Progenitor cell of endocrine pancreas (in vitro differentiated cells): ENCODE results near the gene GATAD2B. TPM values are rescaled to one million over a fixed set of nuclear protein-coding genes. Genes with fewer than 3 reads are reported as not detected.

Experiments used
- DNase-seq: peaks from one replicate; pipeline ENCODE4 v3.0.0; 2021; ENCODE audit warnings: low spot score; ENCODE audit not compliant: unreplicated experiment
- H3K27ac Mint-ChIP-seq: 2 replicates; pipeline ENCODE4 v1.8.0; 2021; ENCODE audit warnings: mild to moderate bottlenecking, moderate library complexity, mixed read lengths
- H3K27me3 Mint-ChIP-seq: 2 replicates; pipeline ENCODE4 v1.8.0; 2021; ENCODE audit warnings: mixed read lengths
- H3K36me3 Mint-ChIP-seq: 2 replicates; pipeline ENCODE4 v1.8.0; 2022; ENCODE audit warnings: mixed read lengths; ENCODE audit not compliant: insufficient read depth
- H3K4me1 Mint-ChIP-seq: 2 replicates; pipeline ENCODE4 v1.8.0; 2021; ENCODE audit warnings: low read depth, mixed read lengths
- H3K4me3 Mint-ChIP-seq: 2 replicates; pipeline ENCODE4 v1.8.0; 2021; ENCODE audit warnings: low read depth, mild to moderate bottlenecking, moderate library complexity, mixed read lengths
- H3K9me3 Mint-ChIP-seq: 2 replicates; pipeline ENCODE4 v1.8.0; 2021; ENCODE audit warnings: low read depth, mixed read lengths
- CTCF ChIP-seq: fragments of 200-600 bp; sonication (generic); IDR thresholded peaks from one replicate; pipeline ENCODE4 v1.5.0; 2021; ENCODE audit warnings: antibody characterized with exemption, mild to moderate bottlenecking; ENCODE audit not compliant: unreplicated experiment
- total RNA-seq: library from RNA; stranded (reverse); gene quantifications from 2 replicates; pipeline ENCODE4 v1.2.1, GENCODE V29; 2021

The GATAD2B gene
- total RNA-seq, 1 donor from 2014 or later: 52.6 TPM

- no peaks in the 10 kb centered on the region for H3K9me3 Mint-ChIP-seq
- no peak for DNase-seq
- H3K4me3 Mint-ChIP-seq: no peak overlapping the region
- H3K27ac Mint-ChIP-seq: no peak overlapping the region
- H3K27me3 Mint-ChIP-seq: no peaks in the 10 kb centered on the region
- TF ChIP-seq CTCF: no peak
- peaks cover 5% of the 10 kb centered on the region for H3K4me1 Mint-ChIP-seq
- peaks cover 7% of the 10 kb centered on the region for H3K36me3 Mint-ChIP-seq
Observed at GRCh38 chr1:153886127-153886526, 36.6 kb downstream of the GATAD2B start.

GRCh38 chr1:153883223-153883622, 39.5 kb downstream of the GATAD2B start:
- Mint-ChIP-seq H3K36me3 (peaks cover 1% of the 10 kb centered on the region), H3K4me1 (no peaks in the 10 kb centered on the region), H3K4me3 (no peak overlapping the region), H3K27ac (no peak overlapping the region), H3K27me3 (no peaks in the 10 kb centered on the region), H3K9me3 (no peaks in the 10 kb centered on the region)
- no peak for DNase-seq
- TF ChIP-seq CTCF: no peak

- no peak for DNase-seq
- Mint-ChIP-seq H3K4me3 (no peak overlapping the region), H3K27me3 (no peaks in the 10 kb centered on the region), H3K4me1 (no peaks in the 10 kb centered on the region), H3K36me3 (peaks cover 1% of the 10 kb centered on the region), H3K27ac (no peak overlapping the region), H3K9me3 (no peaks in the 10 kb centered on the region)
- no peak for TF ChIP-seq CTCF
Observed at GRCh38 chr1:153882296-153882912, 40.4 kb downstream of the GATAD2B start.

GRCh38 chr1:153881751-153882150, 41.0 kb downstream of the GATAD2B start:
- Mint-ChIP-seq H3K27ac (no peak overlapping the region), H3K36me3 (peaks cover 1% of the 10 kb centered on the region), H3K4me3 (no peak overlapping the region), H3K4me1 (no peaks in the 10 kb centered on the region), H3K27me3 (no peaks in the 10 kb centered on the region), H3K9me3 (no peaks in the 10 kb centered on the region)
- DNase-seq: no peak
- no peak for TF ChIP-seq CTCF

GRCh38 chr1:153880962-153881361, 41.8 kb downstream of the GATAD2B start:
- H3K36me3 Mint-ChIP-seq: peaks cover 1% of the 10 kb centered on the region
- DNase-seq: no peak
- H3K27me3 Mint-ChIP-seq: no peaks in the 10 kb centered on the region
- no peaks in the 10 kb centered on the region for H3K9me3 Mint-ChIP-seq
- H3K4me1 Mint-ChIP-seq: peaks cover 3% of the 10 kb centered on the region
- TF ChIP-seq CTCF: no peak
- no peak overlapping the region for H3K4me3 Mint-ChIP-seq
- no peak overlapping the region for H3K27ac Mint-ChIP-seq
